ENCODE measurements around the gene UNC13A. TPM values are rescaled to one million over a fixed set of nuclear protein-coding genes. Genes with fewer than 3 reads are reported as not detected.

The UNC13A gene
- total RNA-seq, 2 donors from 2014 or later = not detected

DNA sequence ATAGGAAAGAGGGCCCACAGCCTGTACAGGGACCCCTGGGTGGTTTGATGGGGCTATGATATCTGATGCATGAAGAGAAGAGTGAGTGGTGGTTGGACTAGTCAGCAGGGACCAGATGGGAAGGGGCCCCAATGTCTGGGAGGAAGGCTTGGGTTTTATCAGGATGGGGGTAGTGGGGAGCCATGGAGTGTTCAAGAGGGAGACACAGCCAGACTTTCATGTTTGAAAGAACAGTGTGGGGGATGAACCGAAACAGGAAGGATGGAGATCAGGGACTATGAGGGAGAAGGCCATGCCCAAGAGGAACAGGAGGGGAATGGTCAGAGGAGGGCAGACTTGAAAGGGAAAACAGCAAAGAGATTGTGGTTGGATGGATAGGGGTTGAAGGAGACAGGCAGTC is 63.1 kb downstream of the UNC13A start:
- Mint-ChIP-seq H3K36me3 (ENCODE audit: low read depth) (peaks cover 2% of the 10 kb centered on the region), H3K4me3 (no peak overlapping the region), H3K27ac (no peak overlapping the region), H3K4me1 (peaks cover 4% of the 10 kb centered on the region), H3K27me3 (no peaks in the 10 kb centered on the region)
- no peaks in the 10 kb centered on the region for H3K9me3 ChIP-seq (ENCODE audit: control insufficient read depth, low read length, poor library complexity, severe bottlenecking)
- ATAC-seq (no peak), DNase-seq (no peak)

DNA sequence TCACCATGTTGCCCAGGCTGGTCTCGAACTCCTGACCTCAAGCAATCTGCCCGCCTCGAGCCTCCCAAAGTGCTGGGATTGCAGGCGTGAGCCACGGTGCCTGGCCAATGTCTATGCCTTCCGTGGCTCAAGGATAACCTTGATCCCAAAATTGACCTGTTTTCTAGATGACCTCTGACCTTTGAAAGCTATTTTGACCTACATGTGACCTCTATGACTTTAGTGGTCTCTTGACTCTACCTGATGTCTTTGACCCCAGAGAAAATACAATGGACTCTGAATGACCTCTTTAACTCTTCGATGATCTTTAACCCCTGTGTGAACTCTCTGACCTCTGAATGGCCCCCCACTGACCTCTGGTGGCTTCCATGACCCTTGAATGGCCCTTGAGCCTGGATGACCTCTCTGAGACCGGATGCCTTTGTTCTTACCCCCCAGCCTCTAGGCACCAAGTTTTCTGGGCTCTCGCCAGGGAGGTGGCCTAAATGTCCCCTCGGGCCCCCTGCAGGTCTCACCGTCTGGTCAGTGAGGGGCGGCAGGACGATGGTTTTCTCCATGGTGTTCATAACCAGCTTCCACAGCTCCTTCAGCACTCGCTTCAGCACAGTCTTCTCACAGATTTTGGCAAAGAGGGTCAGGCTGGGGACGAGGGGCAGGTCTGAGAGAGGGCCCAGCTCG is 63.7 kb downstream of the UNC13A start:
- ATAC-seq (no peak), DNase-seq (no peak)
- H3K4me3 Mint-ChIP-seq = no peak overlapping the region
- H3K27ac Mint-ChIP-seq = no peak overlapping the region
- H3K9me3 ChIP-seq (ENCODE audit: control insufficient read depth, low read length, poor library complexity, severe bottlenecking) = no peaks in the 10 kb centered on the region
- peaks cover 2% of the 10 kb centered on the region for H3K36me3 Mint-ChIP-seq (ENCODE audit: low read depth)
- peaks cover 4% of the 10 kb centered on the region for H3K4me1 Mint-ChIP-seq
- H3K27me3 Mint-ChIP-seq = no peaks in the 10 kb centered on the region

DNA sequence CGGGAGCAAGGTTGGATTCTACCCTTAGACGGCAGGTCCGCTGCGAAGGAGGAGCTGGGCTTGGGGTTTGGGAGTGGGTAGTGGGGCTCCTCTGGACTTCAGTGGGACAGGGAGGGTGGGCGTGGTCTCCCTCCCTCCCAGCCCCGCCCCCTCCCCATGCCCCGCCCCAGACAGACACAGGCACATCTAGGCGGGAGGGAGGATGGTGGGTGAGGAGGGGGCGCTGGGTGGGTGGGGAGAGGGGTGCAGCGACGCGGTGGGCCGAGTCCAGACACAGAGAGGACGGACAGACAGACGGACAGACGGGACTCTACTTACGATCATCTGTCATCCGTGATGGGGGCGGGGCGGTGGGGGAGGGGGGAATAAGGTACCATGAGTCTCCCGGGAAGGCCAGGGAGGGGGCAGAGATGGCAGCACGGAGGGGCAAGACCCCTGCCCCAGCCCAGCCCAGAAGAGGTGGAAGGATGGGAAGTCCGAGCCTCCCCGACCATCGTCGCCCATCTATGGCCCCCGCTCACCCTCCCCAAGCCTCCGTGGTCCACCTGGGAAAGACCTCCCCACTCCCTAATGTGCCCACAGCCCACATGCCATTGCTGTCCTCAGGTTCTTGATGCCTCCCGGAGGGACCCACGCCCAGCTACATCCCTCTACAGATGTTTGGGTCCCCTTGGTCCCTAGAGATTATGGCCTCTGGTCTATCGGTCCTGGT is 64.8 kb downstream of the UNC13A start:
- ATAC-seq = no peak
- H3K27ac Mint-ChIP-seq = no peak overlapping the region
- H3K27me3 Mint-ChIP-seq = peaks cover 6% of the 10 kb centered on the region
- peaks cover 4% of the 10 kb centered on the region for H3K4me1 Mint-ChIP-seq
- no peak overlapping the region for H3K4me3 Mint-ChIP-seq
- peaks cover 2% of the 10 kb centered on the region for H3K36me3 Mint-ChIP-seq (ENCODE audit: low read depth)
- H3K9me3 ChIP-seq (ENCODE audit: control insufficient read depth, low read length, poor library complexity, severe bottlenecking) = no peaks in the 10 kb centered on the region
- no peak for DNase-seq

DNA sequence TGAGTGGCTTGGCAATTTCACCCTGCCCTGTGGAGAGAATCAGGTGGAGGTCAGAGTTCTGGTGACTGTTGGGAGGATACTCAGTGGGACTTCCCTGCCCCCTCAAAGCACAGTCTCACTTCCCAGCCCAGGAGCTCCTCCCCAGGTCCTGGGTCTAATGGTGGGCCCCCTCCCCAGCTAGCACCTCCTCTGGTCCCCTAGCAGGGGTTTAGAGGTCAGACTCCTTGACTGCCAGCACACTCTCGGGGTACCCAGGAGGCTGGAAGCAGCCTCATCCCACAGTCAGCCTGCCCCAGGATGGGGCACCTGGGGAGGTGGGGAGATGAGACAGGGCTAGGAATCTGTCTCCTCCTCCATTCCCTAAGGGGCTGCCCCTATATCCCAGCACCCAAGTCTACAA is 67.5 kb downstream of the UNC13A start:
- H3K27ac Mint-ChIP-seq = no peak overlapping the region
- ATAC-seq = no peak

DNA sequence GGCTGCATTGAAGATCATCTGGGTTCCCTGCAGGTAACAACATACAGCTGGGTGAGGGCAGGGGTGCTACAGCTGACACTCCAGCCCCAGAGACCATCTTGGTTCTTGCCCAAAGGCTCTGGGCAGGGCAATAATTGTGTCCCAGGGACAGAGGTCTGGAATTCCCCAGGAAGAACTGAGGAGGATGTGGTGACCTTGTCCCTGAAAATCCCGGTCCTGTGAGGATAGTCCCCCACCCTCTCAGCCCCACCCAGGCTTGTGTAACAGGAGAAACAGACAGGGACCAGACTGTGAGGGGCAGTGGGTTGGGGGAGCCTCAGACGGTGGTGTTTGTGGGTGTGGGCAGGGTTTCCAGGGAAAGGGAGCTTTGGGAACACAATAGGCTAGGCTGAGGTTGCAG is 69.2 kb downstream of the UNC13A start:
- peaks cover 31% of the 10 kb centered on the region for H3K27me3 Mint-ChIP-seq
- peaks cover 5% of the 10 kb centered on the region for H3K36me3 Mint-ChIP-seq (ENCODE audit: low read depth)
- peaks cover 7% of the 10 kb centered on the region for H3K4me1 Mint-ChIP-seq
- ATAC-seq (no peak), DNase-seq (no peak)
- no peak overlapping the region for H3K27ac Mint-ChIP-seq
- no peak overlapping the region for H3K4me3 Mint-ChIP-seq
- no peaks in the 10 kb centered on the region for H3K9me3 ChIP-seq (ENCODE audit: control insufficient read depth, low read length, poor library complexity, severe bottlenecking)

More for the DNA sequence above, 67.5 kb downstream of the UNC13A start:
- Mint-ChIP-seq H3K27me3 (peaks cover 26% of the 10 kb centered on the region), H3K36me3 (ENCODE audit: low read depth) (peaks cover 5% of the 10 kb centered on the region), H3K4me1 (peaks cover 7% of the 10 kb centered on the region), H3K4me3 (no peak overlapping the region)
- DNase-seq = no peak
- no peaks in the 10 kb centered on the region for H3K9me3 ChIP-seq (ENCODE audit: control insufficient read depth, low read length, poor library complexity, severe bottlenecking)

DNA sequence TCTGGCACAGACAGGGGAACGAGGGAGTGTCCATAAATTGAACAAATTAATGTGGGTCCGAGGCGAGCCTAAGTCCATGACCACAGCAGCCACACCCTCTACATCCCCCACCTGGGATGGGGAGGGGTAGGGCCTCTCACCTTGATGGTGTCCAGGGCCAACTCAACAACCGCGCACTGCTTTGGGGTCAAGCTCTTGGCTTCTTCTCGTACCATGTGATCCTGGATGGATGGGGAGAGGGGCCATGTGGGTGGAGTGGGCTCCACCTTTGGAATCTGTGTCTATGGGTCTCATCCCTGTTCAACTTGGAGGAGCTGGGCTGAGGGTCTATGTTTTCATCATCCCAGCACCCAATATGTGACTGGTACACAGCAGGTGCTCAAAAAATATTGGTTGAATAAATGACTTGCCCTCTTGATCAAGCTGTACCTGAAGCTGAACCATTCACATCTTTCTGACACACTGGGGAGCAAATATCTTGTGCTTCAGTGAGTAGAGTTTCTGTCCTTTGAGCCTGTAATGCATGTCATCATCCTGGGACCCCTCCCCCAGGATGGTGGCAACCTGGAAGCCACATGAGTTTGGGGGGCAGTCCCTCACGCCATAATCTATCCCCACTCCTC is 69.8 kb downstream of the UNC13A start:
- ATAC-seq = no peak

DNA sequence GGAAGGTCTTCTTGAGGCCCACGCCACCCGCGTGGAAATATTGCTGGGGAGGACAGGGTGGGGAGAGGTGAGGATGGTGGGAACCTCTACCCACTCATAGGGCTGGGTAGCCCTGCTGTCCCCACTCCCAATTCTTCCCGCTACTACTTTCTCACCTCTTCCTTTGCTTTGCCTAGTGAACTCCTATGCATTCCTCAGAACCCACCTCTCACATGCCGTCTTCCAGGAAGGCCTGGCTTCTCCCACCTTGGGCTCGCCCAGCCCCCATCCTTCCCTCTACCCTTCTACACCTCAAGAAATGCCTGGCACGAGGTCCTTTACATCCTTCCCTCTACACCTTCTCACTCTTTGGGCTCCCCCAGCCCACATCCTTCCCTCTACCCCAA is 70.4 kb downstream of the UNC13A start:
- H3K9me3 ChIP-seq (ENCODE audit: control insufficient read depth, low read length, poor library complexity, severe bottlenecking) = no peaks in the 10 kb centered on the region
- Mint-ChIP-seq H3K27ac (no peak overlapping the region), H3K4me1 (peaks cover 7% of the 10 kb centered on the region), H3K27me3 (peaks cover 36% of the 10 kb centered on the region), H3K4me3 (no peak overlapping the region), H3K36me3 (ENCODE audit: low read depth) (peaks cover 7% of the 10 kb centered on the region)
- ATAC-seq = no peak
- DNase-seq = no peak

More for the DNA sequence above, 69.8 kb downstream of the UNC13A start:
- no peak for DNase-seq
- Mint-ChIP-seq H3K27me3 (peaks cover 33% of the 10 kb centered on the region), H3K36me3 (ENCODE audit: low read depth) (peaks cover 6% of the 10 kb centered on the region), H3K4me1 (peaks cover 7% of the 10 kb centered on the region), H3K27ac (no peak overlapping the region), H3K4me3 (no peak overlapping the region)
- H3K9me3 ChIP-seq (ENCODE audit: control insufficient read depth, low read length, poor library complexity, severe bottlenecking) = no peaks in the 10 kb centered on the region

DNA sequence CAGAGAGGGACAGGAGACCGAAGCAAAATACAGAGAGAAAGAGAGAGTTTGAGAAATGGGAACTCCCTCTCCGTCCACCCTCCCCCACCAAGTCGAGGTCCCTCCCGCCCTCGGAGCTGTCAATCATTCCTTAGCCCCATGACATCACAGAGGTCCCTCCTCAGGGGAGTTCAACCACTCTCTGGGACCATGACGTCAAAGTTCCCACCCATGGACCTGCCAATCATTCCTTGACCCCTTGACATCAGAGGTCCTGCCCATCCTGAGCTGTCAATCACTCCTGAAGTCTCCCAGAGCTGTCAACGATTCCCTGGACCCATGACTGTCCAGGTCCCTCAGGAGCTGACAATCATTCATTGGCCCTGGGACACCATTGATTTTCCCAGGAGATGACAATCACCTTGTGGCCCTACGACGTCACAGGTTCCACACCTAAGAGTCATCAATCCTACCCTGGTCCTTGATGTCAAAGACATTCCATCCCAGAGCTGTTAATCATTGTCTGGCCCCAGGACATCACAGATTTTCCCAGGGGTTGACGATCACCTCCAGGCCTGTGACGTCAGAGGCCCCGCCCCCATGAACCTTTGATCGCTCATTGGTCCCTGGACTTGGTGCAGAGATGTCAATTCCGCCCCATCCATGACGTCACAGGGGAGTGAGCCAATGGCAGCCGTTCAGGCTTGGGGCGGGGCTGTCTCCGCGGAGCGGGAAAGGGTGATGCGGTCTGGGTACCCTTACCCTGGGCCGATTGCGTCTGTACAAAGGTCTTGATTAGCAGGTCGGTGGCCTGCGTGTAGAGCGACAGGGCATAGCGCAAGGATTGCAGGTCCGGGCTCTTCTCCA is 71.0 kb downstream of the UNC13A start:
- Mint-ChIP-seq H3K4me3 (no peak overlapping the region), H3K27ac (no peak overlapping the region), H3K4me1 (peaks cover 10% of the 10 kb centered on the region), H3K27me3 (peaks cover 41% of the 10 kb centered on the region), H3K36me3 (ENCODE audit: low read depth) (peaks cover 10% of the 10 kb centered on the region)
- DNase-seq (no peak), ATAC-seq (peak; percentile 21)
- H3K9me3 ChIP-seq (ENCODE audit: control insufficient read depth, low read length, poor library complexity, severe bottlenecking) = no peaks in the 10 kb centered on the region

DNA sequence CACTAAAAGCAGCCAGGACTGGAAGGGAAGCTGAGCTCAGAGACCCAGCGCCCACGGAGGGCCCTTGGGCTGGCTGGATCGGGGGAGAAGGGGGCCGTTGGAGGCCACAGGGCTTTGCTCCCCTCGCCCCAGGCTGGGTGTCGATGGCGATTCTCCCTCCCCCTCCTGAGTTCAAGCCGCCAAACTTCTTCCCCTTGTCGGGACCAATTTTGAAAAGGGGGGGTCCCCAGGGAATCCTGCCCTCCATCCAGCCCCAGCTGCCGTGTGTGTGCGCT is 71.5 kb downstream of the UNC13A start:
- H3K27ac Mint-ChIP-seq = no peak overlapping the region
- H3K4me1 Mint-ChIP-seq = peaks cover 7% of the 10 kb centered on the region
- H3K27me3 Mint-ChIP-seq = peaks cover 45% of the 10 kb centered on the region
- ATAC-seq = no peak
- DNase-seq = no peak
- H3K4me3 Mint-ChIP-seq = peak overlapping the region; percentile 25
- no peaks in the 10 kb centered on the region for H3K9me3 ChIP-seq (ENCODE audit: control insufficient read depth, low read length, poor library complexity, severe bottlenecking)
- peaks cover 9% of the 10 kb centered on the region for H3K36me3 Mint-ChIP-seq (ENCODE audit: low read depth)

DNA sequence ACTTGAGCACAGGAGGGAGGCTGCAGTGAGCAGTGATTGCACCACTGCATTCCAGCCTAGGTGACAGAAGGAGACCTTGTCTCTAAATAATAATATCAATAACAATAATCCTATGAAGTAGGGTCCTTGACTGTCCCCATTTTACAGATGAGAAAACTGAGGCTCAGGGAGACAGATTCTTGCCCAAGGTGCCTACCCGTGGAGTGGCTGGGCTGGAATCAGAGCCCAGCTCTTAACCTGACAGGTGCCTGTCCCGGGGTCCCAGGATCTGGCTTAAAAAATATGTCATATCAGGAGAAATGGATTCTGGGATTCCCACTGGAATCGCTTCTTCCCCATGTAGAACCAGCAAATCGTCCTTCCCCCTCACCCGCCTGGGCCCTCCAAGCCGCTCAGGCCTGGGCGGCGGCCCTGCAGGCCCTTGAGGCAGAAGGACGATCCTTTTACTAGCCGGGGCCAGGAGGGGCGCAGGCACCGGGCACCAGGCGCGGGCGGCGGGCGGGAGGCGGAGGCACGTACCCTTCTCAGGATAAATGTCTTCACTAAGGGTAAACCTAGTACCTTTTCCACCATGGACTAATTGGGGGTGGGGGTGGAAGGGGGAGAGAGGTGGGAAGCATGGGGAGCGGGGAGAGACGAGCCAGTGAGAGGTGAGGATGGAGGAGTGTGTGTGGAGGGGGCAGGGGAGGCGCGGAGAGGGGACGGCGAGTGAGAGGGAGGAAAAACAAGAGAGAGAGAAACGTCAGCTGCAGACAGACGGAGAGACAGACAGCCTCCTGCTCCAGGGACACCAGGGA is 72.1 kb downstream of the UNC13A start:
- no peaks in the 10 kb centered on the region for H3K9me3 ChIP-seq (ENCODE audit: control insufficient read depth, low read length, poor library complexity, severe bottlenecking)
- no peak for ATAC-seq
- H3K27me3 Mint-ChIP-seq = peaks cover 45% of the 10 kb centered on the region

DNA sequence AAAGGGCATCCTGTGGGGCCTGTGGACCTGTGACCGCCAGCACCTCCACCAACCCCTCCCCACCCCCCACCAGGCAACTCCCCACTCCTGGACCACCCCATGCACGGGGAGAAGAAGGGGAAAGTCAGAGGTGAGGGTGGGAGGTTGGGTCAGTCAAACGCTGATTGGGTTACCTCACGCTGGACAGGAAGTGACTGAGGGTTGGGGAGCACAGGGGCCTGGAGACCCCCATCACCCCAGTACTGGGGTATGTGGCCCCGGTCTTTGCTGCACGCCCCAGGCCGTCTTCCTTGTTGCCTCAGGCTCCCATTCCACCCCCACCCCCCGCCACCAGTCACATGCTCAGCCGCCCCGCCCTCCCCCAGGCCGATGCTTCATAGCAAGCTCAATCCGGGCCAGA is 73.7 kb downstream of the UNC13A start:
- H3K9me3 ChIP-seq (ENCODE audit: control insufficient read depth, low read length, poor library complexity, severe bottlenecking) = no peaks in the 10 kb centered on the region
- H3K27me3 Mint-ChIP-seq = peaks cover 45% of the 10 kb centered on the region
- no peak for DNase-seq
- H3K4me1 Mint-ChIP-seq = peaks cover 6% of the 10 kb centered on the region
- no peak for ATAC-seq
- H3K27ac Mint-ChIP-seq = no peak overlapping the region
- H3K36me3 Mint-ChIP-seq (ENCODE audit: low read depth) = peaks cover 9% of the 10 kb centered on the region
- no peak overlapping the region for H3K4me3 Mint-ChIP-seq

More for the DNA sequence above, 72.1 kb downstream of the UNC13A start:
- DNase-seq = no peak
- no peak overlapping the region for H3K27ac Mint-ChIP-seq
- H3K4me1 Mint-ChIP-seq = peaks cover 6% of the 10 kb centered on the region
- H3K36me3 Mint-ChIP-seq (ENCODE audit: low read depth) = peaks cover 9% of the 10 kb centered on the region
- peak overlapping the region; percentile 25 for H3K4me3 Mint-ChIP-seq

DNA sequence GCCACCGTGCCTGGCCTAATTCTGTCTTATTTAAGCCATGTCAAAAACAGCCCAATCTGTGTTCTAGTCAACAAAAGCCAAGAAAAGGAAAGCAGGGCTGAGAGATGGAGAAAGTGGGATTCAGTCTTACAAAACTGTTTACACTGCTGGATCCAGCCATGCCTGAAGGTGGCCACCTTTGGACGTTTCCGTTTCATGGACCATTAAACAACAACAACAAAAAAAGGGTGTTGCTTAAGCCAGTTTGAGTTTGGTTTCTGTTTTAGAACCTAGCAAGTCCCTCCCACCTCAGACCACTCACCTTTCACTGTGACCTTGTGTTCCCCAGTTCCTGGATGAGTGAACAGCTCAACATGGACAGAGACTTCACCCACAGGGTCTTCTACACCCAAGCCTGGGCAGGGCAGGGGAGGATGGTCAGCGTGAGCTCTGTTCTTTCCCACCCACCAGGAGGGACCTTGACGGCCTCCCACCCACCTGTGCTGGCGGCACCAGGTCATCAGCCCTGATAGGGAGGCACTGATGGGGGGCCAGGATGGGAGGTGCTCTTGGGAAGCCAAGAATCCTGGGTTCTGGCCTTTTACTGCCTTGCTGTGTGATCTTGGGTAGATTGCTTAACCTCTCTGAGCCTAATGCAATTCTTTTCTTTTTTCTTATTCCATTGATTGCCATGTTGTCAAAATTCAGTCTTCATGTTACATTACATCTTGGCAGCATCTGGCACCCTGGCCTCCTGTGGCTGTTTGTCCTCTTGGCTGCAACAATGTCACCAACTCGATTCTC is 76.5 kb downstream of the UNC13A start:
- H3K4me3 Mint-ChIP-seq = no peak overlapping the region
- H3K9me3 ChIP-seq (ENCODE audit: control insufficient read depth, low read length, poor library complexity, severe bottlenecking) = no peaks in the 10 kb centered on the region
- peaks cover 6% of the 10 kb centered on the region for H3K36me3 Mint-ChIP-seq (ENCODE audit: low read depth)
- no peak overlapping the region for H3K27ac Mint-ChIP-seq
- ATAC-seq (no peak), DNase-seq (no peak)
- H3K4me1 Mint-ChIP-seq = peaks cover 9% of the 10 kb centered on the region
- H3K27me3 Mint-ChIP-seq = peaks cover 21% of the 10 kb centered on the region
